Mesendoderm (in vitro differentiated cells): ENCODE data around the gene SLC25A23.

Source experiments
- DNase-seq: peaks from one replicate; pipeline ENCODE4 v3.0.0; 2013
- H2AK5ac ChIP-seq: 2 replicates; pipeline ENCODE4 v1.6.1; 2013; ENCODE audit warnings: low read length, inconsistent platforms
- H2BK120ac ChIP-seq: 2 replicates; pipeline ENCODE4 v1.6.1; 2013; ENCODE audit warnings: low read depth, mild to moderate bottlenecking, low read length, moderate library complexity, mixed read lengths
- H2BK15ac ChIP-seq: replicated peaks from 2 replicates; pipeline ENCODE4 v1.6.1; 2013; ENCODE audit warnings: low read depth, mild to moderate bottlenecking, moderate library complexity
- H2BK5ac ChIP-seq: 2 replicates; pipeline ENCODE4 v1.6.1; 2013; ENCODE audit warnings: low read length, inconsistent platforms
- H3K18ac ChIP-seq: 2 replicates; pipeline ENCODE4 v1.6.1; 2013; ENCODE audit warnings: mild to moderate bottlenecking, low read length, mixed read lengths
- H3K23ac ChIP-seq: one replicate; pipeline ENCODE4 v1.6.1; 2013; ENCODE audit warnings: low read length
- H3K27ac ChIP-seq: 2 replicates; pipeline ENCODE4 v1.5.1; 2013; ENCODE audit warnings: low read depth, mild to moderate bottlenecking, inconsistent platforms, low read length, moderate library complexity
- H3K27me3 ChIP-seq: 2 replicates; pipeline ENCODE4 v1.6.1; 2013; ENCODE audit warnings: low read length, control low read depth, mild to moderate bottlenecking, inconsistent platforms; ENCODE audit not compliant: insufficient read depth, poor library complexity
- H3K36me3 ChIP-seq: 2 replicates; pipeline ENCODE4 v1.6.1; 2013; ENCODE audit warnings: low read length, inconsistent platforms; ENCODE audit not compliant: control insufficient read depth, insufficient read depth
- H3K4ac ChIP-seq: one replicate; pipeline ENCODE4 v1.6.1; 2013; ENCODE audit warnings: low read depth, mild to moderate bottlenecking, low read length, moderate library complexity
- H3K4me1 ChIP-seq: 2 replicates; pipeline ENCODE4 v1.6.1; 2013; ENCODE audit warnings: low read depth, low read length, inconsistent platforms; ENCODE audit not compliant: control insufficient read depth
- H3K4me2 ChIP-seq: 2 replicates; pipeline ENCODE4 v1.6.1; 2013; ENCODE audit warnings: low read length
- H3K4me3 ChIP-seq: 2 replicates; pipeline ENCODE4 v1.5.1; 2013; ENCODE audit warnings: mild to moderate bottlenecking, low read length
- H3K56ac ChIP-seq: one replicate; pipeline ENCODE4 v1.6.1; 2013; ENCODE audit warnings: low read length
- H3K79me1 ChIP-seq: 2 replicates; pipeline ENCODE4 v1.6.1; 2013; ENCODE audit warnings: low read length, inconsistent platforms
- H3K79me2 ChIP-seq: 2 replicates; pipeline ENCODE4 v1.6.1; 2013; ENCODE audit warnings: mild to moderate bottlenecking, low read length; ENCODE audit not compliant: control insufficient read depth, insufficient read depth
- H3K9ac ChIP-seq: 2 replicates; pipeline ENCODE4 v1.6.1; 2013; ENCODE audit warnings: low read length, inconsistent platforms
- H4K5ac ChIP-seq: one replicate; pipeline ENCODE4 v1.6.1; 2013; ENCODE audit warnings: low read length
- H4K8ac ChIP-seq: one replicate; pipeline ENCODE4 v1.6.1; 2013; ENCODE audit warnings: low read depth, mild to moderate bottlenecking, control low read depth, low read length, moderate library complexity
- WGBS: extraction: QIAGEN DNeasy Blood & Tissue Kit; methylation state at CpG from one replicate; pipeline ENCODE4 v1.1.7; 2013; ENCODE audit warnings: low lambda C conversion rate, missing lambda C conversion rate; ENCODE audit not compliant: insufficient coverage; ENCODE audit errors: extremely low coverage; 5-methylcytosine and 5-hydroxymethylcytosine counted together

Gene SLC25A23

GRCh38 chr19:6491802-6492592 is 32.4 kb upstream of the SLC25A23 start:
- H3K36me3 ChIP-seq = no peaks in the 10 kb centered on the region
- no peak overlapping the region for H3K9ac ChIP-seq
- H3K4me1 ChIP-seq = no peaks in the 10 kb centered on the region
- no peak overlapping the region for H3K23ac ChIP-seq
- DNase-seq = no peak
- no peak overlapping the region for H3K56ac ChIP-seq
- H3K27ac ChIP-seq = no peak overlapping the region
- no peak overlapping the region for H2AK5ac ChIP-seq
- WGBS = no CpG with 5 or more reads among the region's 4 CpGs
- no peak overlapping the region for H3K4ac ChIP-seq
- H2BK120ac ChIP-seq = no peak overlapping the region
- no peaks in the 10 kb centered on the region for H3K79me2 ChIP-seq
- H3K4me3 ChIP-seq = no peak overlapping the region
- H4K5ac ChIP-seq = no peak overlapping the region
- no peak overlapping the region for H3K4me2 ChIP-seq
- H2BK5ac ChIP-seq = no peak overlapping the region
- H4K8ac ChIP-seq = no peak overlapping the region
- H3K18ac ChIP-seq = no peak overlapping the region
- H3K27me3 ChIP-seq = no peaks in the 10 kb centered on the region
- no peaks in the 10 kb centered on the region for H3K79me1 ChIP-seq
- no peak overlapping the region for H2BK15ac ChIP-seq

- Histone ChIP-seq H2AK5ac (no peak overlapping the region), H3K4me3 (no peak overlapping the region), H3K27ac (no peak overlapping the region), H2BK5ac (no peak overlapping the region), H3K18ac (no peak overlapping the region), H2BK15ac (no peak overlapping the region), H4K8ac (no peak overlapping the region), H3K4ac (no peak overlapping the region), H3K9ac (no peak overlapping the region), H3K27me3 (no peaks in the 10 kb centered on the region), H4K5ac (no peak overlapping the region), H3K23ac (no peak overlapping the region), H3K79me2 (no peaks in the 10 kb centered on the region), H3K79me1 (no peaks in the 10 kb centered on the region), H3K4me2 (no peak overlapping the region), H3K56ac (no peak overlapping the region), H3K4me1 (no peaks in the 10 kb centered on the region), H2BK120ac (no peak overlapping the region), H3K36me3 (no peaks in the 10 kb centered on the region)
- no CpG with 5 or more reads among the region's 2 CpGs for WGBS
- no peak for DNase-seq
Measured at GRCh38 chr19:6490134-6490533, 30.5 kb upstream of the SLC25A23 start.

GRCh38 chr19:6489278-6490061 is 29.9 kb upstream of the SLC25A23 start:
- Histone ChIP-seq H4K8ac (no peak overlapping the region), H2BK120ac (no peak overlapping the region), H3K4me3 (no peak overlapping the region), H3K23ac (no peak overlapping the region), H2BK5ac (no peak overlapping the region), H3K4me1 (no peaks in the 10 kb centered on the region), H3K79me1 (no peaks in the 10 kb centered on the region), H3K56ac (no peak overlapping the region), H2BK15ac (no peak overlapping the region), H3K27me3 (no peaks in the 10 kb centered on the region), H4K5ac (no peak overlapping the region), H3K4ac (no peak overlapping the region), H3K18ac (no peak overlapping the region), H3K27ac (no peak overlapping the region), H3K4me2 (no peak overlapping the region), H3K9ac (no peak overlapping the region), H3K36me3 (no peaks in the 10 kb centered on the region), H2AK5ac (no peak overlapping the region), H3K79me2 (no peaks in the 10 kb centered on the region)
- no CpG with 5 or more reads among the region's 15 CpGs for WGBS
- no peak for DNase-seq

- Histone ChIP-seq H4K8ac (no peak overlapping the region), H3K36me3 (no peaks in the 10 kb centered on the region), H3K56ac (no peak overlapping the region), H3K4me3 (no peak overlapping the region), H3K18ac (no peak overlapping the region), H3K27me3 (no peaks in the 10 kb centered on the region), H2BK5ac (no peak overlapping the region), H3K9ac (no peak overlapping the region), H2BK120ac (no peak overlapping the region), H3K27ac (no peak overlapping the region), H3K79me1 (no peaks in the 10 kb centered on the region), H3K4me2 (no peak overlapping the region), H3K4me1 (no peaks in the 10 kb centered on the region), H3K79me2 (no peaks in the 10 kb centered on the region), H3K4ac (no peak overlapping the region), H4K5ac (no peak overlapping the region), H2AK5ac (no peak overlapping the region), H2BK15ac (no peak overlapping the region), H3K23ac (no peak overlapping the region)
- no CpG with 5 or more reads among the region's 7 CpGs for WGBS
- DNase-seq = no peak
Measured at GRCh38 chr19:6484831-6485230, 25.2 kb upstream of the SLC25A23 start.

- no peak overlapping the region for H3K4ac ChIP-seq
- H2AK5ac ChIP-seq = no peak overlapping the region
- no CpG with 5 or more reads among the region's 8 CpGs for WGBS
- H2BK120ac ChIP-seq = no peak overlapping the region
- H2BK15ac ChIP-seq = no peak overlapping the region
- no peak overlapping the region for H3K23ac ChIP-seq
- H3K56ac ChIP-seq = no peak overlapping the region
- no peak for DNase-seq
- no peak overlapping the region for H2BK5ac ChIP-seq
- H3K79me1 ChIP-seq = no peaks in the 10 kb centered on the region
- H4K8ac ChIP-seq = no peak overlapping the region
- H3K27ac ChIP-seq = no peak overlapping the region
- no peak overlapping the region for H3K9ac ChIP-seq
- H3K27me3 ChIP-seq = no peaks in the 10 kb centered on the region
- no peak overlapping the region for H3K18ac ChIP-seq
- H3K4me1 ChIP-seq = no peaks in the 10 kb centered on the region
- no peak overlapping the region for H3K4me2 ChIP-seq
- H3K36me3 ChIP-seq = no peaks in the 10 kb centered on the region
- no peak overlapping the region for H4K5ac ChIP-seq
- H3K4me3 ChIP-seq = no peak overlapping the region
- H3K79me2 ChIP-seq = no peaks in the 10 kb centered on the region
Measured at GRCh38 chr19:6484230-6484629, 24.6 kb upstream of the SLC25A23 start.
